NAMALWA (cell line): Measurements from ENCODE around the gene STX8.
"Not testable (repeated sequence)": the region's sequence is repeated elsewhere in the genome, so short reads cannot be mapped to it uniquely, and the experiment has no call there.

Source experiments
- DNase-seq: peaks from one replicate; pipeline ENCODE4 v3.0.0-alpha.2; 2015; ENCODE audit warnings: low spot score

Gene STX8

GRCh38 chr17:9389111-9389527 is 186.5 kb downstream of the STX8 start:
- DNase-seq: no peak

DNA sequence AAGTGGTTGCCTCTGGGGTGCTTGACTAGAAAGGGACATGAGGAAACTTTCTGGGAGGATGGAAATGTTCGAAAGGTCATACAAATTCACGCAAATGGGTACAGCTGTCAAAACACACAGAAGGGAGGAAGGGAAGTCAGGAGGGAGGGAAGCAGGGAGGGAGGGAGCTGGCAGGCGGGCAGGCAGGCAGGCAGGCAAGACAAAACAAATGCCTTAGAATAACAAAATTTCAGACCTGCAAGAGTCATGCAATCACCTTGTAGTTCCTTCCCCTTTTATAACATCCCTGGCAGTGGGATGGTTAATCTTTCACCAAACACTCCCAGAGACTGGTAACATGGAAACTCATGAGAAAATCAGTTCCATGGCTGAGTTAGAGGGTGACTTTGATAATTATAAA is 189.2 kb downstream of the STX8 start:
- no peak for DNase-seq

GRCh38 chr17:9383826-9384225 is 191.8 kb downstream of the STX8 start:
- DNase-seq: no peak

- no peak for DNase-seq
These were observed 193.0 kb downstream of the STX8 start for GRCh38 chr17:9382626-9383025.

- DNase-seq: no peak
These were observed 194.6 kb downstream of the STX8 start for GRCh38 chr17:9381068-9381467.

GRCh38 chr17:9380361-9380760 is 195.3 kb downstream of the STX8 start:
- no peak for DNase-seq

GRCh38 chr17:9376177-9376576 is 199.4 kb downstream of the STX8 start:
- peak; percentile 3 for DNase-seq

DNA sequence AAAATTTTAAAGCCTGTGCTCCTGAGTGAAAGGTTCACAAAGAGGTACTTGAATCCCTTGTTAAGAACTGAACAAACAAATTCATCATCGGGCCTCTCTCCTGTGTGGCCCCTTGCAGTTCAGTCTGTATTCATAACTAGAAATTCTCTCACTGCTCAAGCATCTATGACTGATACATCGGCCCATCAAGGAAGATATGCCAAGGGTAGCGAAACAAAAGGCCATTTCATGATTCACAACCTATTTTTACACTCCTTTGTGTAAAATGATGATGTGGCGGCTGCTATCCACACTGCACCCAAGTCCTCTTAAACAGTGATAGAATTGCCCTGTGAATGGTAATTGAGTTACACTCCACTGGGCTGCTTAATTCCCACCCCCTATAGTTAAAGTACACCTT is 204.6 kb downstream of the STX8 start:
- no peak for DNase-seq

DNA sequence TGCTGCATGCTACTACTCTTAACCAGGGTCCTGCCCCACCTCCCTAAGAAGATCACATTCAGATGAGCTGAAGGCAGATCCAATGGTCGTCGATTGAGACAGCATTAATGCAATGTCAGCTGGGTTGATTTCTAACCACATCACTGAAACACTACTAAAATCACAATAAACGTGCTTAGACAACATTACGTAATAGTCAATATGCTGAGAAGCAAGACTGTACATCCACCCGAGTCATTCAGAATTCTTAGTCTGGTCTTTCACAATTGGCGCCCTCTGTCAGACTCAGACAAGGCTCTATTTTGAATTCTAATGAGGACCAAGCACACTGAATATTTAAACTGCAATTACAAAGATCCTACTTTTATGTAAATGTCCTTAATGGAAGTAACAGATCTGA is 205.2 kb downstream of the STX8 start:
- no peak for DNase-seq

DNA sequence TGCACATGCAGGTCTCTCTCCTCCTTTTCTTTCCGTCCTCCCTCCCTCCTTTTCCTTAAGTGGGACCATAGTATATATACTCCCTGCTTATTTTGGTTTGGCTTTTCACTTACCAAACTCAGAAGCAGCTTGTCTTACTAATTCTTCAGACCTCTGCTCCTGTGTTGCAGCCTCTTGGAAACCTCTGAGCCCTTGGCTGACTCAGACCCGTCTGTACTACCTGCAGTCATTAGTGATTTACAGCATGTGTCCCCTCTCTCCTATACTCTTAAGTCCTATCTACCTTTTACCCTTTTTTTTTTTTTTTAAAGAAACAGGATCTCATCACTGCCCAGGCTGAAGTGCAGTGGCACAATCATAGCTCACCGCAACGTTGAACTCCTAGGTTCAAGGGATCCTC is 207.0 kb downstream of the STX8 start:
- no peak for DNase-seq

DNA sequence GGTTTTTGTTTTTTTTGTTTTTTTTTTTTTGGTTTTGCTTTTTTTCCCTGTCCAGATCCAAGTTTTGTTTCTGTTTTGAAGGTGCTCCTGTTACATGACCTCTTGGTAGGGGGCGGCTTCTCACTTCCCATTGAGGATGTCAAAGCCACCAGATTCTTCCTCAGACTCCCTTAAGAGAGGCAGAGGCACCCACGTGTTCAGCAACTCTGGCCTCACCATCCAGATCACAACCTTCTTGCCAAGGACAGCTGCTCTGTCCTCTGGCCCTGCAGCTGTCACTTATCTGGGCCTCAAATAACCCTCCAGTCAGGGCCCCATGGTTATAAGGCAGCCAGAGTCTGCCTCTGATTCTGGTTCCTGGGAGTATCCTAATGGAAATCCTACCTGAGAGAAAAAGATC is 208.5 kb downstream of the STX8 start:
- no peak for DNase-seq

- no peak for DNase-seq
These were observed 210.7 kb downstream of the STX8 start for GRCh38 chr17:9364837-9365430.

DNA sequence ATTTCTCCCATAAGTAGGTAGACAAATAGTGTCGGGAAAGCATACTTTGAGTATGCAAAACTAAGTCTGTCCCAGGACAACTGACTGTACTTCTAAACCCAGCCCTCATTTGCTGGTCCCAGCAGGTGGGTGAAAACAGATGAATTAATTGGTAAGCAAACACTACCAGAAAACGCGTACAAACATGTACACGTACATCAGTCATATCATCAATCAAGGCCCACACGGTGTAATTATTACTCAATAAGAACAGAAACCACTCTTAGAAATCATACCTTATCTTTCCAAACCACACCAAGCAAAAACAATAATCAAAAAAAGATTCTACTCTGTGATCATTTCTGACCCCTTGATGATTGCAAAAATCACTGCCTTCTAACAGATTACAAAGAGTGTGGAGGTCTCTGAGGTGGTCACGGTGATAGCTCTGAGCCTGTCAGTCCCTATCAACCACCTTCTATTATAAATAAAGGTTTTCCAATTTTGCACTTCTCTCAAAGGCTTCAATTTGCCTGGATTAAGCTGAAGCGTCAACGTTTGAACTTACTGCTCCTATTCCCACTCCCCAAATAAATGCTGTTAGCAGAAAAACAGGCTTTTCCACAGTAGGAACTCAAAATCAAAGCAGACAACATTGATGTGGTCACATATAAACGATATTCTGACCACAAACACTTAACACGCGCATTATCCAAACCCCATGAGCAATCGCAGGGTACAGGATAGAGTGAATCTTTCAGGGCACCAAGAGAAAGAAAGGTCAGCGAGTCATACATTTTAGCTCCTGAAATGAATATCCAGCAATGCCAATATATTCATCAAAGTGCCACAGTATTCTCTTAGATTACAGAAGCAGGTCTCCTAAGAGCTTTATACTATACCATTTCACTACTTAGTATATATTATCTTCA is 211.9 kb downstream of the STX8 start:
- no peak for DNase-seq

DNA sequence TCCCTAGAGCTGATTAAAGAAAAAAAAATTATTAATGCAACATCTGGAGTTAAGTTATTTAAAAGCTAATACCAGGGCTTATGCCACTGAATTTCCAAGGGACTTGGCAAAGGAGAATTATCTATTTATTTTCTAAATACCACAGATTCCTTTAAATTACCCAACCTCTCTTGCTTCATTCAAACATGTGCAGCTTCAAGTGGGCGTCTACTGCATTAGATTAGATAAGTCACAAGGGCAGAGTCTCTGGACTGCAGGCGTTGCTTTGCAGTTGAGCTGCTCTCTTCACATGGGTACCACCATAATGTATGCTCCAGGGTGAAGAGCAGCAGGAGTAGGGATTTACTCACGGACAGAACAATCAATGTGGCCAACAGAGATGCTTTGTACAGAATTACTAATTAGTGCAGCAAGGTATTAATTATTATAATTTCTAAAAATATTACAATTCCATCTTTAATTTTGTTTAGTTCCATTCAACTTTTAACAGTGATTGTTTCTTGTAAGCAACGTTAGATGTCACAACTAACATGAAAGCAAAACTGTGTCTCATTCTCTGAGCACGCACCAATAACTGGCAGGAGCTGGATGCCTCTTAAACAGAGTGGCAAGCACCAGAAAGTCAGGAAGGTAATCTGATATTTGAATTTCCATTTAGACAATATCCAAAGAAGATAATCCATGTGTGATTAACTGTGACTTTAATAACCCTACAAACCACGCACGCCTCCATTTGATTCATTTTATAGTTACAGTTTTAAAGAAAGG is 214.2 kb downstream of the STX8 start:
- DNase-seq: no peak

DNA sequence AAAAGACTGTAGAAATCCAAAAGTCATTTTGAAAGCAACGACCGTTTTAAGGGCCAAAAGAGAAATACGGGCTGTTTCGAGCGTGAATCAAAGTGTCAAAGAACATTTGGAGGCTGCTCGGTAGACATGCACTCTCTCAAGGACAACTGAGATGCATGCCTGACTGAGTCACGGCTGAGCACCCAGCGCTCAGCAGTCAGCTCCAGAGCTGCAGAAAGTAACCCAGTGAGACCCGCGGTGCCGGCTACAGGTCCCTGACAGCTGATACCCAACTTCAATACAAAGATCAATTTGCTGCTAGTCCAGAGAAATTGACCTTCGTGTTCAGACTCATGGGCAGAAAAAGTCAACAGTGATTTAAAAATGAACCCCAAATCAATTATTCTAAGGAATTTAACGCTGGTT is 214.9 kb downstream of the STX8 start:
- DNase-seq: no peak

DNA sequence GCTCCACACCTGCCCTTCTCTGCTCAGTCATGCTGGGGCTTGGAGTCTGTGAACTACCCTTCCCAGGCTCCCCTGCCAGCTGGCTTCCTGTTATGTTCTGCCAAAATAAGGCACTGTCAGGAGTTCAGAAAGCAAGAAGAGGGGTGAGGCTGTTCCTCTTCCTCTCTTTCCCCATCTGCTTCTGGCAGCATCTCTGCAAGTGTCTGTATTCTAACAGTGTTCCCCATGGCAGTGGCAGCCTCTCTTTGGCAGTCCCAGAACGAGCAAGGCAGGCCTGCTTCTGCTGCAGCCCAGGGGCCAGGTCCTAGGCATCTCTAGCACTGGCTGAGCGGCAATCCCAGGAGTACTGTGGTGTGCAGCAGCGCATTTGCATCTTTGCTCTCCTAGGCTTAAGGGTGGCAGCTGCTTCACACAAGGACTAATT is 219.1 kb downstream of the STX8 start:
- DNase-seq: no peak

- no peak for DNase-seq
These were observed 219.8 kb downstream of the STX8 start for GRCh38 chr17:9355846-9356245.

DNA sequence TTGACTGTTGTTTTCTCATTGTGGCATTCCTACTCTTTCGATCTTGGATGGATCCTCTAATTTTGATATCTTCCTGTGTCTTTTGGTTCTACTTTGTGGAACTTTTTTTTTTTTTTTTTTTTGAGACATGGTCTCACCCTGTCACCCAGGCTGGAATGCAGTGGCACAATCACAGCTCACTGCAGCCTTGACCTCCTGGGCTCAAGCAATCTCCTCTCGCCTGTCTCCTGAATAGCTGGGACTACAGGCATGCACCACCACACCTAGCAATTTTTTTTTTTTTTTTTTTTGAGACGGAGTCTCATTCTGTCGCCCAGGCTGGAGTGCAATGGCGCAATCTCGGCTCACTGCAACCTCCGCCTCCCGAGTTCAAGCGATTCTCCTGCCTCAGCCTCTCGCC is 220.4 kb downstream of the STX8 start:
- DNase-seq: not testable (repeated sequence)

GRCh38 chr17:9350080-9350479 is 225.5 kb downstream of the STX8 start:
- no peak for DNase-seq

GRCh38 chr17:9346296-9346926 is 229.2 kb downstream of the STX8 start:
- DNase-seq: no peak

DNA sequence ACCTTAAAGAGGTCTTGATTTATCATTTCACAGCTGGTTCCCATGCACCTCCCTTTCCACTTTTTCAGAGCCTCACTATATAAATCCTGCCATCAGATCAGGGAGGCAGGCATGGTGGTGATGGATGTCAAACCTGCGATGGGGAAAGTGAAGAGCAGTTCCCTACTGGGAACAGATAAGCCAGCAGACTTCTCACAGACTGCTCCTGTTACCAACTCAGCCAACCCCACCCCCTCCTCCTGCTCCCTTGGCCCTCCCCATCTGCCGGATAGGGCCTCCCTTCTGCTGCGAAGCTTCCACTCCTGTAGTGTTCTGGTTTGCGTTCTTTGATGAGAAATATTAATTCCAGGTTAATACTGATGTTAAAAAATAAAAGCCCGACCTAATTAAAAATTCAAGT is 232.1 kb downstream of the STX8 start:
- DNase-seq: no peak

DNA sequence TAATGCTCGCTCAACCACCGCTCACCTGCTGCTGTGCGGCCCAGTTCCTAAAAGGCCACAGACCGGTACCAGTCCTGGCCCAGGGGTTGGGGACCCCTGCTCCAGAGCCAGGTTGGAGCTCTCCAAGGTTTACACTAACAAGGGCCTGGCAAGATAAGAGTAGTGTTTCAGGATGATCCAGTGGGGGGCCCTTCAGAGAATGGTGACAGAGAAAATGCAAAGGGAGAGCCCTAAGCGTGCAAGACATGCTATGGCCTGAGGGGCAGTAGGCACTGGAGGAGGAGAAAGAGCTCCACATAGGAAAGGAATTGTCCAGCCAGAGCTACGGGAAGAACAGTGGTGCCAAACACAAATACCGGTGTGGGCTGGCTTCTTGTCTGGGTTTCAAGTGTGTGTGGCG is 233.4 kb downstream of the STX8 start:
- DNase-seq: no peak
